MG63 (cell line): ENCODE measurements around the gene RPL13. TPM values are rescaled to one million over a fixed set of nuclear protein-coding genes. Genes with fewer than 3 reads are reported as not detected.

Experiments
- DNase-seq: peaks from one replicate; pipeline ENCODE4 v3.0.0-alpha.2; 2020
- H3K27me3 ChIP-seq: fragments of 250-450 bp; sonication (Bioruptor Pico); 2 replicates; pipeline ENCODE4 v1.5.1; 2020; ENCODE audit warnings: mild to moderate bottlenecking, moderate library complexity
- H3K36me3 ChIP-seq: fragments of 250-450 bp; sonication (Bioruptor Pico); 2 replicates; pipeline ENCODE4 v1.5.1; 2020; ENCODE audit warnings: mild to moderate bottlenecking, moderate library complexity
- H3K4me3 ChIP-seq: fragments of 250-450 bp; sonication (Bioruptor Pico); 2 replicates; pipeline ENCODE4 v1.5.1; 2020; ENCODE audit warnings: mild to moderate bottlenecking, moderate library complexity
- H3K9me3 ChIP-seq: fragments of 250-450 bp; sonication (Bioruptor Pico); 2 replicates; pipeline ENCODE4 v1.5.1; 2020; ENCODE audit warnings: mild to moderate bottlenecking, moderate library complexity
- total RNA-seq: library from RNA; depleted of rRNA; stranded (reverse); fragments of >200 nt; shearing (Covaris generic); gene quantifications from 2 replicates; pipeline ENCODE4 v1.2.3, GENCODE V29; 2014; ENCODE audit warnings: low replicate concordance

RPL13 gene
- total RNA-seq, 1 experiment from 2014 or later = 2,555 TPM

GRCh38 chr16:89599451-89599858 lies 39.0 kb downstream of the RPL13 start:
- Histone ChIP-seq H3K36me3 (no peaks in the 10 kb centered on the region), H3K4me3 (no peak overlapping the region), H3K9me3 (no peaks in the 10 kb centered on the region), H3K27me3 (no peaks in the 10 kb centered on the region)
- DNase-seq = peak; percentile 46

- no peak for DNase-seq
- H3K27me3 ChIP-seq = no peaks in the 10 kb centered on the region
- no peaks in the 10 kb centered on the region for H3K36me3 ChIP-seq
- no peaks in the 10 kb centered on the region for H3K9me3 ChIP-seq
- H3K4me3 ChIP-seq = no peak overlapping the region
These were observed 39.4 kb downstream of the RPL13 start for GRCh38 chr16:89599902-89600301.

- Histone ChIP-seq H3K36me3 (no peaks in the 10 kb centered on the region), H3K9me3 (no peaks in the 10 kb centered on the region)
These were observed 39.9 kb downstream of the RPL13 start for GRCh38 chr16:89600427-89600826.

GRCh38 chr16:89600956-89601355 lies 40.5 kb downstream of the RPL13 start:
- DNase-seq = no peak
- H3K36me3 ChIP-seq = no peaks in the 10 kb centered on the region
- no peaks in the 10 kb centered on the region for H3K9me3 ChIP-seq
- no peak overlapping the region for H3K4me3 ChIP-seq
- H3K27me3 ChIP-seq = no peaks in the 10 kb centered on the region

More at GRCh38 chr16:89600427-89600826, 39.9 kb downstream of the RPL13 start:
- no peaks in the 10 kb centered on the region for H3K27me3 ChIP-seq
- H3K4me3 ChIP-seq = no peak overlapping the region
- DNase-seq = no peak

GRCh38 chr16:89601906-89602272 lies 41.4 kb downstream of the RPL13 start:
- DNase-seq = peak; percentile 63
- Histone ChIP-seq H3K27me3 (no peaks in the 10 kb centered on the region), H3K36me3 (no peaks in the 10 kb centered on the region), H3K4me3 (no peak overlapping the region), H3K9me3 (no peaks in the 10 kb centered on the region)

- Histone ChIP-seq H3K36me3 (no peaks in the 10 kb centered on the region), H3K9me3 (no peaks in the 10 kb centered on the region), H3K4me3 (no peak overlapping the region), H3K27me3 (no peaks in the 10 kb centered on the region)
- peak; percentile 88 for DNase-seq
These were observed 41.9 kb downstream of the RPL13 start for GRCh38 chr16:89602273-89602951.

- Histone ChIP-seq H3K9me3 (no peaks in the 10 kb centered on the region), H3K27me3 (no peaks in the 10 kb centered on the region), H3K4me3 (no peak overlapping the region), H3K36me3 (no peaks in the 10 kb centered on the region)
- no peak for DNase-seq
These were observed 42.6 kb downstream of the RPL13 start for GRCh38 chr16:89602952-89603590.

GRCh38 chr16:89604764-89605163 lies 44.3 kb downstream of the RPL13 start:
- no peak for DNase-seq
- no peaks in the 10 kb centered on the region for H3K9me3 ChIP-seq
- no peaks in the 10 kb centered on the region for H3K36me3 ChIP-seq
- no peak overlapping the region for H3K4me3 ChIP-seq
- H3K27me3 ChIP-seq = no peaks in the 10 kb centered on the region

GRCh38 chr16:89605186-89605970 lies 44.9 kb downstream of the RPL13 start:
- Histone ChIP-seq H3K4me3 (no peak overlapping the region), H3K9me3 (no peaks in the 10 kb centered on the region), H3K27me3 (no peaks in the 10 kb centered on the region), H3K36me3 (no peaks in the 10 kb centered on the region)
- DNase-seq = no peak

GRCh38 chr16:89606006-89606405 lies 45.5 kb downstream of the RPL13 start:
- DNase-seq = no peak
- no peak overlapping the region for H3K4me3 ChIP-seq
- no peaks in the 10 kb centered on the region for H3K36me3 ChIP-seq
- no peaks in the 10 kb centered on the region for H3K9me3 ChIP-seq
- H3K27me3 ChIP-seq = no peaks in the 10 kb centered on the region

- no peak for DNase-seq
- no peaks in the 10 kb centered on the region for H3K27me3 ChIP-seq
- H3K9me3 ChIP-seq = no peaks in the 10 kb centered on the region
- H3K4me3 ChIP-seq = no peak overlapping the region
- no peaks in the 10 kb centered on the region for H3K36me3 ChIP-seq
These were observed 47.0 kb downstream of the RPL13 start for GRCh38 chr16:89607453-89607852.

GRCh38 chr16:89607937-89608740 lies 47.7 kb downstream of the RPL13 start:
- Histone ChIP-seq H3K36me3 (no peaks in the 10 kb centered on the region), H3K4me3 (no peak overlapping the region), H3K9me3 (no peaks in the 10 kb centered on the region), H3K27me3 (no peaks in the 10 kb centered on the region)
- no peak for DNase-seq

GRCh38 chr16:89610108-89610453 lies 49.6 kb downstream of the RPL13 start:
- H3K4me3 ChIP-seq = no peak overlapping the region
- no peaks in the 10 kb centered on the region for H3K36me3 ChIP-seq
- H3K9me3 ChIP-seq = no peaks in the 10 kb centered on the region
- no peak for DNase-seq
- no peaks in the 10 kb centered on the region for H3K27me3 ChIP-seq

GRCh38 chr16:89612415-89613166 lies 52.1 kb downstream of the RPL13 start:
- Histone ChIP-seq H3K27me3 (no peaks in the 10 kb centered on the region), H3K9me3 (no peaks in the 10 kb centered on the region), H3K36me3 (no peaks in the 10 kb centered on the region), H3K4me3 (no peak overlapping the region)
- no peak for DNase-seq

- no peak for DNase-seq
- Histone ChIP-seq H3K4me3 (no peak within 1 kb of the TSS), H3K36me3 (no peaks in the 10 kb centered on the region), H3K27me3 (no peaks in the 10 kb centered on the region), H3K9me3 (no peaks in the 10 kb centered on the region)
These were observed 52.9 kb downstream of the RPL13 start, which contains the start of gene DPEP1 for GRCh38 chr16:89613231-89613953. Gene DPEP1, plus strand, starts transcription at chr16:89613642. Its CDS starts 16,769 bp downstream, at chr16:89630411.
